NOMO-1 treated with DMSO at 0.1 percent for 48 hours (cell line): ENCODE results near the gene LRMDA.
A peak's percentile ranks its signal among the peaks of the same experiment; 100 is the strongest.
"Not testable (repeated sequence)": the region's sequence is repeated elsewhere in the genome, so short reads cannot be mapped to it uniquely, and the experiment has no call there.

ENCODE experiments used
- DNase-seq: peaks from one replicate; lab custom pipeline; 2025; ENCODE audit not compliant: unreplicated experiment; lab: John Stamatoyannopoulos, UW

The LRMDA gene

DNA sequence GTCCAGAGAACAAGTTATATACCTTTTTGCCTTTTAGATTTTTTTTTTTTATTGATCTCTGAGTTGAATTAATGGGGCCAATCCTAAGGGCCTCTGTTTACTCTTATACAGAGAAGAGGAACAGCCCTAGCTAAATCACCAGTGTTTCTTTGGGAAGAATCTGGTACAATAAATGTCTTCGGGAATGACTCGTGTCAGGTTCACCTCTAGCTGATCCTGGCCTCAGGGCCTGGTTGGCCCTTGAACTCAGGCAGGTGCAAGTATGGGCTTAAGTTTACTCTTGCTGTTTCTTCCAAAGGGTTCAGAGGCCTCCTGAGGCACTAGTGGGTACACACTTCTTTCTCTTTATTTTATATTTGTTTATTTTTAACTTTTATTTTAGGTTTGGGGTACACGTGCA is 71.0 kb downstream of the LRMDA start:
- no peak for DNase-seq

- no peak for DNase-seq
These were observed 71.4 kb downstream of the LRMDA start for GRCh38 chr10:75502838-75503237.

DNA sequence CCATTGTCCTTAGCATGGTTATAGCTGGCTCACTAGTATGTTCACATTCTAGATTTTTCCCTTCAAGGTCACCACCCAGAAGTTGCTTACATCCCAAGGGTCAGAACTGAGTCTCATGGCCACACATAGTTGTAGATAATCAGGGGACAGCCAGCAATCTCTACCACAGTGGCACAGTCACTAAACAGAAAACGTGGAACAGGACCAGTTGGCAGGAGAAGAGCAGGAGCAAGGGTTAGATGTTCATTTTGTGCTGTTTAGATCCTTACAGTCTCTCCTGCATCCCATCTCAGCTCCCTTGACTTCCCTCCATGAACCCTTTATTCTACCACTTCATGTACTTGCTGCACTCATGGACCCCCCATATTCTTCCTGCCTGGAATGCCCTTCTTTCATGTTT is 73.9 kb downstream of the LRMDA start:
- DNase-seq = no peak

GRCh38 chr10:75505840-75506506 is 74.5 kb downstream of the LRMDA start:
- DNase-seq = no peak

GRCh38 chr10:75506930-75507329 is 75.5 kb downstream of the LRMDA start:
- DNase-seq = no peak

- DNase-seq = no peak
These were observed 76.0 kb downstream of the LRMDA start for GRCh38 chr10:75507469-75507868.

DNA sequence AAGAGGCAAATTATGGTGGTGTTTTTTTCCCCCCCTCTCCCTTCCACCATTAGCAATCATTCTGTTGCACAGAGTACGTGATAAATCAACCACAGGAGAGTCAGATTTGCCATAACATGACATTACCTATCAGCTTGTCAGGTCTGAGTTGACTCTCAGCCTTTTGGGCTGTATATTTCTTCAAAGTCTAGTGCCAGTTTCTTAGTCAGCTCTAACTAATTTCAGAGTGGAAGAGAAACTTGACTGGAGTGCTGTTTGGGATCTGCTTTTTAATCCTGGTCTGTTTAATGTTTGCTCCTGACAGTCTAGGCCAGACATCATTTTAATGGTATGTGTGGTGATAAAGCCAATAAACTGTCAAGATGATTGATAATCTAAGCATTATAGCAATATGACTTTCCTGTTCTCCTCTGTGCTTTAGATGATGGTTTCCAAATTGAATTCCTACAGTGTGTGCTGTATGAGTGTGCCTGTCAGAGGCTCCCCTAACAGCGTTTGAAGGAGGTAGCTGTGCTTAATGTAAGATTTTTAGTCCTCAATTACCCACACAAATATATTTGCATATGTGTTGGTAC is 76.9 kb downstream of the LRMDA start:
- DNase-seq = no peak

DNA sequence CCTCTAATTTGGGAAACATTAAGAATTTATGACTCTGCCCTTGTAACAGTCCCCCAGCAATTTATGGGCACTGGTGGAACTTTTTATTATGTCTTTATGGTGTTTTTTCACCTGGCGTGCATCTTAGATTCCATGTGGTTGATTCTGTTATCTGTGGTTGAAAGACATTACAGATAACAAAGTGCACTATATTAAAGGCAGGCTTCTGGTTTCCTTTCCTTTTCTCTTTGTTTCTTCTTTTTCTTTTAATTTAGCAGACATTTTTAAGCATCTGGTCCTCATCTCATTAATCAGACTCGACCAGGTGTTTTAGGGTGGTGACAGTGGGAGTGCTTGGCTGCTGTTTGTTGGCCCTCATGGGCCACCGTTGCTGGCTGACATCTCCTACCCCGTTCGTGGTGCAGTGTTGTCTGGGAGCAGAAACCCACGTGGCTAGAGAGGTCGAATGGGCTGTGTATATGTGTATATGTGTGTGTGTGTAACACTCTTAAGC is 77.4 kb downstream of the LRMDA start:
- no peak for DNase-seq

DNA sequence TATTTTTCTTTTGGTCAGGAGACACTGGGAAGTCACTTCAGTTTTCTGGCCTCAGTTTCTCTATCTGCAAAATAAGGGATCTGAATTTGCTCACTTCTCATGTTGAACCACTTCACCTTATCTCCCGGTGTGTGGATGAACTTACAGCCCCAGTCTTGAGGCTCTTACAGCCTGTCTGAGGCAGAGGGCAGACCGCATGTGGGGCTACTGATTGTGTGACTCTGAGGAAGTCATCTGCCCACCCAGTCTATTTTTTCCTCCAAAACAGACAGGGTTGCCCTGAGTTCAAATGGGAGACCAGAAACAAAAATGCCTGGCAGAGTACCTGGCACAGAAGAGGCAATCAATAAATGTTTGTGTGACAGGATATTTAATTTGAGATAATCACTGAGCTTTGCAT is 78.3 kb downstream of the LRMDA start:
- DNase-seq = no peak

DNA sequence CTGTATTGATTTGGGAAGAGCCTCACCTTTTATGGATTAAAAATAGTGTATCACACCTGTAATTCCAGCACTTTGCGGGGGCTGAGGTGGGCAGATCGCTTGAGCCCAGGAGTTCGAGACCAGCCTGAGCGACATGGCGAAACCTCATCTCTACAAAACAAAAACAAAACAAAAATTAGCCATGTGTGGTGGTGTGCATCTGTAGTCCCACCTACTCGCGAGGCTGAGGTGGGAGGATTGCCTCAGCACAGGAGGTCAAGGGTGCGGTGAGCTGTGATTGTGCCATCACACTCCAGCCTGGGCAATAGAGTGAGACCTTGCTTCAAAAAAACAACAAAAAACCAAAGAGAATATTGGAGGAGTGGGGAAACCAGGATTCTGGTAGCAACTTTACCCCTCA is 79.6 kb downstream of the LRMDA start:
- no peak for DNase-seq

- no peak for DNase-seq
These were observed 80.9 kb downstream of the LRMDA start for GRCh38 chr10:75512203-75512933.

DNA sequence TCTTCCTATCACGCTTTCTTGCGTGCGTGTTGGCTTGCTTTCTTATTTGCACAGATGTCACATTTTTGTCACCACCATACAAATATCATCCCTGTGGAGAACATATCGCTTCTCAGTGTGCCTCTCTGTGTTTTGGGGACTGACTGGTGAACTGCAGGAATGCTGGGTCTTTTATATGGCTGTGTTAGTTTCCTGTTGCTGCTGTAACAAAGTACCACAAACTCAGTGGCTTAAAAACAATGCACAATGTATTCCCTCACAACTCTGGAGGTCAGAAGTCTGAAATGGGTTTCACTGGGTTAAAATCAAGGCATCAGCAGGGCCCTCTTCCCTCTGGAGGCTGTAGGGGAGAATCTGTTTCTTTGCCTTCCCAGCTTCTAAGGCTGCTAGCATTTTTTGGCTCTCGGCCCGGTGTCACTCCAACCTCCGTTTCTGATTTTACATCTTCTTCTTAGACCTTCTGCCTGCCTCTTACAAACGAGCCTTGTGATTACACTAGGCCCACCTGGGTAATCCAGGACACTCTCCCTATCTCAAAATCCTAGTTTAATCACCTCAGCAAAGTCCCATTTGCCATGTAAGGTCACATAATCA is 82.0 kb downstream of the LRMDA start:
- no peak for DNase-seq

- no peak for DNase-seq
These were observed 83.4 kb downstream of the LRMDA start for GRCh38 chr10:75514830-75515229.

GRCh38 chr10:75516154-75516553 is 84.7 kb downstream of the LRMDA start:
- DNase-seq = peak; percentile 54

DNA sequence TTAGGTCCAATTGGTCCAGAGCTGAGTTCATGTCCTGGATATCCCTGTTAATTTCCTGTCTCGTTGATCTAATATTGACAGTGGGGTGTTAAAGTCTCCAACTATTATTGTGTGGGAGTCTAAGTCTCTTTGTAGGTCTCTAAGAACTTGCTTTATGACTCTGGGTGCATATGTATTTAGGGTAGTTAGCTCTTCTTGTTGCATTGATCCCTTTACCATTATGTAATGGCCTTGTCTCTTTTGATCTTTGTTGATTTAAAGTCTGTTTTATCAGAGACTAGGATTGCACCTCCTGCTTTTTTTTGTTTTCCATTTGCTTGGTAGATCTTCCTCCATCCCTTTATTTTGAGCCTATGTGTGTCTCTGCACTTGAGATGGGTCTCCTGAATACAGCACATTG is 87.8 kb downstream of the LRMDA start:
- DNase-seq = not testable (repeated sequence)

DNA sequence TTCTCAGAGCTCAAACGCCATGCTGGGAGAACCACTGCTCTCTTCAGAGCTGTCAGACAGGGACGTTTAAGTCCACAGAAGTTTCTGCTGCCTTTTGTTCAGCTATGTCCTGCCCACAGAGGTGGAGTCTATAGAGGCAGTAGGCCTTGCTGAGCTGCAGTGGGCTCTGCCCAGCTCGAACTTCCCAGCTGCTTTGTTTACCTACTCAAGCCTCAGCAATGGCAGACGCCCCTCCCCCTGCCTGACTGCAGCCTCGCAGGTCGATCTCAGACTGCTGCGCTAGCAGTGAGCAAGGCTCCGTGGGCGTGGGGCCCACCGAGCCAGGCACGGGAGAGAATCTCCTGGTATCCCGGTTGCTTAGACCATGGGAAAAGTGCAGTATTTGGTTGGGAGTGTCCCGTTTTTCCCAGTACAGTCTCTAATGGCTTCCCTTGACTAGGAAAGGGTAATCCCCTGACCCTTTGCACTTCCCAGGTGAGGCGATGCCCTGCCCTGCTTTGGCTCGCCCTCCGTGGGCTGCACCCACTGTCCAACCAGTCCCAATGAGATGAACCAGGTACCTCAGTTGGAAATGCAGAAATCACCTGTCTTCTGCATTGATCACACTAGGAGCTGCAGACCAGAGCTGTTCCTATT is 89.9 kb downstream of the LRMDA start:
- DNase-seq = not testable (repeated sequence)

DNA sequence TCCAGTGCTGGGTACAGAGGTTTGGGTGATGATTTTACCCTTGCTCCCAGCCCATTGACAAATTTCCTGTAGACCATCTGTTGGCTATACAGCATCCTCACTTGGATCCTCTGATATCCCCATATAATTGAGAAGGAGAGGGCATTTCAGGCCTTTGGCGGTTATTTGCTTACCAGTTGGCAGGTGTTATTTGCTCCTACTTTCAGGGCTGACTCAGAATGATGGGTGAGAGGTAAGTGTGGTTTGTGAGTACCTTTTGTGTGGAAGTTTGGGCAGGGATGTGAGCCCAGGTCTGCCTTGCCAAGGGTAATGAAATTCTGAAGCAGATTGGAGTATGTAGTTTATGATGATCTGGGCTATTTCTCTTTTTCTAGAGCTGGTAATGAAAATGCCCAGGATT is 93.6 kb downstream of the LRMDA start:
- DNase-seq = no peak

- no peak for DNase-seq
These were observed 94.2 kb downstream of the LRMDA start for GRCh38 chr10:75525646-75526045.

- DNase-seq = no peak
These were observed 96.1 kb downstream of the LRMDA start for GRCh38 chr10:75527542-75527941.

- DNase-seq = peak; percentile 97
These were observed 97.0 kb downstream of the LRMDA start for GRCh38 chr10:75528392-75528791.

GRCh38 chr10:75530299-75530698 is 98.9 kb downstream of the LRMDA start:
- DNase-seq = no peak
